K562 (cell line): ENCODE results near the gene KLHL29. TPM values are rescaled to one million over a fixed set of nuclear protein-coding genes. Genes with fewer than 3 reads are reported as not detected.

Experiments
- ELK1 ChIP-seq: sonication (generic); formaldehyde crosslinking; IDR thresholded peaks from 2 replicates; pipeline ENCODE4 v1.8.1; 2022; ENCODE audit warnings: missing genetic modification reagents
- EP400 ChIP-seq: fragments of 450-650 bp; IDR thresholded peaks from 2 replicates; pipeline ENCODE4 v1.6.1; 2017; ENCODE audit warnings: antibody characterized with exemption, mild to moderate bottlenecking, moderate library complexity
- HMGN3 ChIP-seq: IDR thresholded peaks from 2 replicates; pipeline ENCODE4 v1.6.1; 2011; ENCODE audit warnings: borderline replicate concordance, low read depth, mild to moderate bottlenecking, mixed read lengths, low read length; ENCODE audit not compliant: insufficient read length; ENCODE audit errors: extremely low read depth
- IRF1 ChIP-seq: sonication (generic); formaldehyde crosslinking; IDR thresholded peaks from 2 replicates; pipeline ENCODE4 v1.8.0; 2022; ENCODE audit warnings: missing genetic modification reagents, mild to moderate bottlenecking, borderline replicate concordance
- NELFE ChIP-seq: IDR thresholded peaks from 2 replicates; pipeline ENCODE4 v1.6.1; 2011; ENCODE audit warnings: mild to moderate bottlenecking; ENCODE audit not compliant: insufficient read depth, insufficient read length
- PHB ChIP-seq: fragments of 250-450 bp; sonication (Bioruptor Pico); IDR thresholded peaks from 2 replicates; pipeline ENCODE4 v1.5.0; 2021
- POLR2G ChIP-seq: fragments of 200-400 bp; formaldehyde crosslinking; IDR thresholded peaks from 2 replicates; pipeline ENCODE4 v1.6.1; 2017; ENCODE audit warnings: low read depth, mild to moderate bottlenecking, antibody characterized with exemption, low read length, moderate library complexity
- RAD21 ChIP-seq, 2 experiments: fragments of 250-450 bp in 1 of 2; fragments of 450-650 bp in 1 of 2; sonication (Bioruptor Pico) in 1 of 2; formaldehyde crosslinking in 1 of 2; IDR thresholded peaks in 1 of 2; conservative IDR thresholded peaks in 1 of 2; 2 replicates each; pipeline versions ENCODE4 v1.4.0 to v1.8.0; 2020 to 2022; ENCODE audit warnings: mild to moderate bottlenecking in 2 of 2, moderate library complexity in 1 of 2
- RBM25 ChIP-seq: fragments of 200-400 bp; formaldehyde crosslinking; IDR thresholded peaks from 2 replicates; pipeline ENCODE4 v1.6.1; 2018; ENCODE audit warnings: low read length, low read depth, moderate library complexity; ENCODE audit not compliant: severe bottlenecking
- RREB1 ChIP-seq: fragments of 250-450 bp; sonication (Bioruptor Pico); IDR thresholded peaks from 2 replicates; pipeline ENCODE4 v1.4.0; 2020
- ZNF143 ChIP-seq: sonication (generic); formaldehyde crosslinking; IDR thresholded peaks from 2 replicates; pipeline ENCODE4 v1.9.0; 2022; ENCODE audit warnings: mild to moderate bottlenecking, missing genetic modification reagents
- ZNF609 ChIP-seq: sonication (generic); formaldehyde crosslinking; IDR thresholded peaks from 2 replicates; pipeline ENCODE4 v1.8.1; 2023; ENCODE audit warnings: missing genetic modification reagents, mild to moderate bottlenecking, borderline replicate concordance
- polyA plus RNA-seq, 8 experiments: library from polyadenylated mRNA; depleted of rRNA in 4 of 8; stranded (reverse) in 5 of 8; unstranded in 3 of 8; fragments of >200 nt; fragmentation: Nextera tagmentation in 2 of 8; fragmentation: Illumina TruSeq in 1 of 8; extraction: Ambion mirVana in 2 of 8; extraction: Trizol in 1 of 8; gene quantifications; 2 replicates each; pipeline versions ENCODE4 v1.2.1 to v1.2.3, GENCODE V29; 2011 to 2014; ENCODE audit warnings: inconsistent platforms in 1 of 8, missing spikeins in 1 of 8
- total RNA-seq, 7 experiments: library from RNA; depleted of rRNA in 6 of 7; stranded (reverse); fragments of >200 nt in 6 of 7; fragmentation: Illumina TruSeq in 2 of 7; extraction: Trizol in 2 of 7; gene quantifications; 2 replicates each; pipeline versions ENCODE4 v1.2.1 to v1.2.3, GENCODE V29; 2011 to 2021; ENCODE audit warnings: low replicate concordance in 1 of 7

KLHL29 gene
- total and polyA plus RNA-seq, 9 of the 15 experiments (the other 6 are each of a cell fraction or from before 2014, with no cell fraction given), result 0.03 to 0.31 (median 0.08) TPM; not detected in 1

GRCh38 chr2:23383100-23383499, 1.9 kb upstream of the KLHL29 start (continued):
- 0 out of 2 replicates have a peak, but pooled peaks have one; percentile 39 for TF ChIP-seq RREB1 (CRISPR knock-in tag)
- TF ChIP-seq RBM25, result no peak
- no peak for TF ChIP-seq NELFE
- TF ChIP-seq POLR2G, result no peak
- TF ChIP-seq RAD21 (CRISPR knock-in tag; conservative IDR thresholded peaks at IDR 0.05 in 1 of 2, IDR thresholded peaks at IDR 0.05 in 1 of 2), result peak in 1 of 2 experiments; percentile 12; a peak in 1 of 4 replicates
- TF ChIP-seq EP400, result no peak
- no peak for TF ChIP-seq ZNF143 (CRISPR knock-in tag)
- no peak for TF ChIP-seq PHB (CRISPR knock-in tag)
- no peak for TF ChIP-seq IRF1 (CRISPR knock-in tag)
- TF ChIP-seq ELK1 (CRISPR knock-in tag), result no peak
- no peak for TF ChIP-seq ZNF609 (CRISPR knock-in tag)
- TF ChIP-seq HMGN3, result no peak
